ENCODE data around the gene NAT10.

NAT10 gene

DNA sequence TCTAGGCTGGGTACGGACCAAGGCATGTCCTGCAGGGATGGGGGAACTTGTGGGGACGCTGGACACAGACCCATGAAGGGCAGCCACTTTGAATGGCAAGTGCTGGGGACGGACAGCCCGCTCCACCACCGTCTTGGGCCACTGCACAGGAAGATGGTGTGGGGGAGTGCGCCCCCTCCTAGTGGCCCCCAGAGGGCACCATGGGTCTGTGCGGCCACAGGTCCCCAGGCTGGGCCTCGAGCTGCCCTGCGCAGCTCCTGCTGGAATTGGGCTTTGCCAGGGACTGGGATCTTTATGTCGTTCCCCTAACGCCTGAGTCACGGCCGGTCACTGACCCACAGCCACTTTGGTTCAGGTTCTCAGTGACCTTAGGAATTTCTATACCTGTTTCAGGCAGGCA is 44.4 kb downstream of the NAT10 start:
- DNase-seq (ENCODE audit: low read depth) = peak; percentile 6

DNA sequence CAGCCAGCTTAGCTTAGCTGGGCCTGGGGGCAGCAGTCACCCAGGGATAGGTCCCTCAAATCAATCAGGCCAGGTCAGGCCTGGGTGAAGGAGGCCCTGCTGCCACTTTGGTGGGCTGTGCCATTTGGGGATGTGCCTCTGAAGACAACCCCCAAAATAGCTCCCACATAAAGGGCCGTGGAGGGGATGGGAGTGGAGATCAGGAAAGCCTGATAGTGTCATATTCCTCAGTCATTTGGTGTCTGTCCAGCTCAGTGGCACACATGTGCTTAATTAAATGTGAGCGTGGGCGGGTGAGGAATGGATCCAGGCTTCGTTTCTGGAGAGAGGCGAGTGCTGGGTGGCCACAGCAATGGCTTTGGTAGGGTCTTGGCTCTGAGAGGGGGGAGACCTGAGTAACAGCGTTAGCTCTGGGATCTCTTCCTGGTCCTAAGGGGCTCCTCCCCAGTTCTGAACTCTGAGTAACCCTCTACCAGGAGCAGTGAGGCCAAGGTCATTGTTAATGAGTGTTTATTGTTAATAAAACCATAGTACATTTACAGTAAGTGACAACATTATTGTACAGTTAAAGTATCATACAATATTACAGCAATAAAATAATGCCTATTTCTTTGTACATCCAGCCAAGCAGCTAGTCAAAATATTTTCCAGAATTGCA is 45.2 kb downstream of the NAT10 start:
- DNase-seq (ENCODE audit: low read depth) = no peak

DNA sequence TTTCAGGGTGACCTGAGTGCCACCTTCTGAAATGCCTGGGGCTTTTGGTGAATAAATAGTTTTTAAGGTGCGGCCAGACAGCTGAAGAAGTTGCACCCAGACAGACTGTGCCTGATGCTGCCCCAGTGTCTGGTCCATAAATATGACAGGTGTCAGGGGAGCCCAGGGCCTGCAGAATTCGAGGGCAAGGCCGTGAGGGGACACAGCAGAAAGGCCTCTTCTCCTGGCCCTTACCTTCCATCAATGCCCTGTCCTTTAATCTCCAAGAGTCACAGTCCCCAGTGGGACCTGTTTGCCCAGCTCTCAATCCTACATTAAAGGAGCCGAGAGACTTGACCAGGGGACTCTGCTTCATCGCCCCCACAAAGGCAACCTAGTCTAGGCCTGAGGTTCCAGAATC is 45.7 kb downstream of the NAT10 start:
- DNase-seq (ENCODE audit: low read depth) = no peak

DNA sequence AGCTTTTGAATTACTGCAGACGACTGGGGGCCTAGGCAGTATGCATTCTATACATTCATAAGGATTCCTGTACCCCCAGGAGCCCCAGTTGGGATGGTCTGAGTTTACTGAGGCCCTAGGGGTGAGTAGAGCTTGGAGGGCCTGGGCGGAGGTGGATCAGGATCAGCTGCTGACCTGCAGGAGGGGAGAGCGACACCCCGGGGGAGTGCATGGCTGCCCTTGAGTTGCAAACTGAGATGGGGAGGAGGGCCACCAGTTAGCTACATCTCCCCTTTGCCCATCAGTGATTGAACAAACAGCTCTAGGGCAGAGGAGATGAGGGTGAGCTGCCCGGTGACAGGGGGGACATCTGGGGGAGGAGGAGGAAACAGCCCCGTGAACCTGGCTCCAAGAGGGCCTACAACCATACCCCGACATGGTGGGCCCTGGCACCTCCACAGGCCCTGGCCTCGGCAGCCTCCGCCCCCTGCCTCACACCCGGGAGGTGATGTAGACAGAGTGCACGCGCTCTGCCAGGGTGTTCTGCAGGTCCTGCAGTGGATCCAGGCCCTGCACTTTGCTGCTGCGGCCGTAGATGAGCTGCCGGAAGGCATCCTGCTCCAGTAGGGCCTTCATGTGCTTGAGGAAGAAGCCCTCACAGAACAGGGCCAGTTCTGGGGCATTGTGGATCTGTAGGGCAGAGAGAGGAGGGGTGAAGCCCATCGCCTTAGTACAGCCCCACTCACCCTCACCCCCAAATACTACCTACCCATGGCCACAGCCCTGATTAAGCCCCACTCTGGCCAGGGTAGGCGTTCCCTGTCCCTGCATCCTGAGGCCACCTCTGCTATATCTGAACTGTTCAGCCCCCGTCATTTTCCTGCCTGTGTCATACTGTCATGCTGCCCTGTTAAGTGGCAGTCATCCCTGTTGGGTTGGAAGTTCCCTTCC is 46.8 kb downstream of the NAT10 start:
- no peak for DNase-seq (ENCODE audit: low read depth)

DNA sequence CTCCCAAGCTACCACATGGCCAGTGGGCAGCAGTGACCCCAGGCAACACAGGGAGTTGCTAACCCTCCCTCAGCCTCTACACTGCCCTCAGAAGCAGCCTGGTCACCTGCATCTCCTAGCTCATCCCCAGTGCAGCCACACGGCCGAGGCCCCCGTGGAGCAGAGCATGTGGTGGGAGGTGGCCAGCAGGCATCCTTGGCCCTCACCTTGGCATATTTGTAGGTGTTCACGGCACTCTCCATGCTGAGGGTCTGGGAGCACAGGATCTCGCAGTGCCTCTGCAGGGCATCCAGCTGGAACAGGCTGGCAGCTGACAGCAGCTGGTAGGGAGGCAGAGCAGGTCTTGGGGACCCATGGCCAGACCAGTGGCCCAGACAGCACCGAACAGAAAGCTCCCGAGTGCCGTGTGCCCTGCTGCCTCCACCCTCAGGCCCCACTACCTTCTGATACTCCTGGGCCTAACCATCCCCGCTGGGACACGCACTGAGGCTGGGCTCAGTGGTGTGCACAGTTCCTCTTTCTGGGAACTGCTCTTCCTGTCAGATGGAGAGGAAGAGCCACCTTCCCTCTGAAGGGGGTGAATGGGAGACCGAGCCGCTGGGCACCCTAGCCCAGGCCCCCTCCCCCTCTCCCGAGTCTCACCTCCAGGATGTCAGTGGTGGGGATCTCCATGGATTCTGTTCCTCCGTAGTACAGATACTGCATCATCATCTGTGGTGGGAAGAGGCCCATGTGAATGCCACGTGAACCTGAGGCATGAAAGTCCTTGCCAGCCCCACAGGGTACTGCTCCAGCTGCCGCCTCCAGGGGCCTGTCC is 48.8 kb downstream of the NAT10 start:
- no peak for DNase-seq (ENCODE audit: low read depth)

DNA sequence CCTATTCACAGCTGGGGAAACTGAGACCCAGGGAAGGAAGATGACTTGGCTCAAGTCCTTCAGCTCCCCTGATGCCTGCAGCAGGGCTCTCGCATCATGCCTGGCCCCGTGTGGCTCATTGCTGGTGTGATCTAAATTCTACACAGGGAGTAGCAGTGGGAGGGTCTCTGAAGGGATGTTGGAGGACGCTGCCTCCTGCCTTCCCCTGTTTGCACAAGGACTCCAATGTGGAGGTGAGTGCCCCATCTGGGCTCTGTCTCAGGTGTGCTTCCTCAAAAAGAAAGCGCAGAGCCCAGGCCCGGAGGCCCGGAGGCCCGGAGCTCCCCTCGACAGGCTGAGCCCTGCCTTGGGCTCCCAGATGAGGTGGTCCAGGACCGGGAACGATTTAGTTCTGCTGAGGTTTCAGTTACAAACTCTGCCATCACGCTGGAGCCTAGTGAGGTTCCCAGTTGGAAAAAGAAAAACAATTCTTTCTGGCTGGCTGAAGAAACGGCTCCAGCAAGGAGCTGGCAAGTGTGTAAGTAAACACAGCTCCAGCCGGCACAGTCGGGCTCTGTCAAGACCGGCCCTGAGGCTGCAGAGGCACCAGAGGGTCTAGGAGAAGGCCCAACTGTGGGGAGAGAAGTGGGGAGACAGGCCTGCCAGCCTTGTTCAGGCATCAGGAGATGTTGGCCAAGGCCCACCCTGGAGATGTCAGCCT is 49.8 kb downstream of the NAT10 start:
- no peak for DNase-seq (ENCODE audit: low read depth)

DNA sequence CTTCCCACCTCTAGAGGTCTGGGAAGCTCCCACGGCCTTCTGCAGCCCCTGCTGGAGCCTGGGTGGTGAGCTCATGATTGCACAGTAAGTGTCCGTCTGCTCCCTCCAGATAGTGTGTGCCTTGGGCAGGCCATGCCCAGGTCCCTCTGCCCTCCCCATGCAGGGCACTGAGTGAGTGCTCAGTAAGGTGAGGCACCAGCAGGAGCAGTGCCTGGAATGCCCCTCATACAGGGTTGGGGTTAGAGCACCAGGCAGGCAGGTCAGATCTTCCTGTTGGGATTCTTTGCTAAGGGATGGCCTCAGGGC is 50.3 kb downstream of the NAT10 start:
- no peak for DNase-seq (ENCODE audit: low read depth)

DNA sequence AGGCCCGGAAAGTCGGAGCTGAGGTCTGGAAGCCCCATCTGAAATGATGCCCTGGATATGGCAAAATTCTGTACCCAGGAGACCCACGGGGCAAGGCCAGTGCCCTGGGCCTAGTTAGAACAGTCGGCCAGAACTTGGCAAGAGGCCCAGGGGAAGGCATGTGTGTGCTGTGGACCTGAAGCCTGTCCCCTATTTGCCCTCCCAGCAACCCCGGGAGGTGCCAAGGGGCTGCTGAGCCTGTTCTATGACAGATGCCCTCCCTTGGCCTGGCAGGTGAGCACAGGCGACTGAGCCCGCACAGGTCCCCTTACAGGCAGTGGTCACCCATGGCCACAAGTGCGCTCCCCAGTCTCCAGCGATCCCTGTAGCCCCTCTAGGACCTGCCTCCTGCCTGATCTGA is 51.7 kb downstream of the NAT10 start:
- no peak for DNase-seq (ENCODE audit: low read depth)

DNA sequence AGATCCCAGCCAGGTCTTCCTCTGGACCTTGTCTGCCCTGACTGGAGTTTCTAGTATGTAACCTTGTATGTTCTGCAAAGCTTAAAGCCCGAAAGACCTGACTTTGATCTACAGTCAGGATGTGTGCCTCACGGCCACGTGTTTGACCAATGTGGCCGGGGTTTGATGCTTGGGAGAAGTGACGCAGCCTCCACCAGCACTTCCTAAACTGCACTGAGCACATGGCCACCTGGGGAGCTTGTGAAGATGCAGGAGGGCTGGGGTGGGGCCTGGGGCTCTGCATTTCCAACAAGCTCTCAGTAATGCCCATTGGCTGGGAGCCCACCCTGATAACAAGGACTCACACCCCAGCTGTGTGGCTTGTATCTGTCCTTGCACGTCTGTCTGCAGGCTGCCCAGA is 53.2 kb downstream of the NAT10 start:
- no peak for DNase-seq (ENCODE audit: low read depth)

DNA sequence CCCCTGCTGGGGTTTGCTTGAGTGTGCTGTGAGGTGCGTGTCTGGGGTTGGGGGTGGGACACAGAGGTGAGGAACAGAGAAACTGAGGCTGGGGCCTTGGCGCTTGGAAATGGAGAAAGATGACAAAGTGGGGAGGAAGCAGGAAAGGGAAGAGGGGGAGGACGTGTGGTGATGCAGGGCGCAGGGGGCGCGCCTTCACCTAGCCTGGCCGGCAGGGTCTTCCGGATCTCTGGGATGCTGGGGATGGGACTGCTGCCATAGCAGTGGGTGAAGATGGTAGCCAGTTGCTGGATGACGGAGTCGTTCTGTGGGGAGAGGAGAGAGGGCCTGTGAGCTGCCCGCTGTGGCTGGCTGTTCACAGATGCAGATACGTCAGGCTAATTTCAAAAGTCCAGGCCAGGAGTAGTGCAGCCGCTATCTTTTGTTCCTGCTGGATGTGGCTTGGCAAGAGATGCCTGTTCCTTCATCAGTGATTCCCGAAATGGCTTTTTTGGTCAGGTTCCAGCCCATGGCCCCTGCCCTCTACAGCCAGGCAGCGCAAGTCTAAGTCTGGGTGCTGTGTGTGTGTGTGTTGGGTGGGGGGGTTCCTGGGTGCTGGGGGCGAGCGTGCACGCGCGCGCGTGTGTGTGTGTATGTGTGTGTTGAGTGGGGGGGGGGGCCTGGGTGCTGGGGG is 54.8 kb downstream of the NAT10 start:
- no peak for DNase-seq (ENCODE audit: low read depth)

DNA sequence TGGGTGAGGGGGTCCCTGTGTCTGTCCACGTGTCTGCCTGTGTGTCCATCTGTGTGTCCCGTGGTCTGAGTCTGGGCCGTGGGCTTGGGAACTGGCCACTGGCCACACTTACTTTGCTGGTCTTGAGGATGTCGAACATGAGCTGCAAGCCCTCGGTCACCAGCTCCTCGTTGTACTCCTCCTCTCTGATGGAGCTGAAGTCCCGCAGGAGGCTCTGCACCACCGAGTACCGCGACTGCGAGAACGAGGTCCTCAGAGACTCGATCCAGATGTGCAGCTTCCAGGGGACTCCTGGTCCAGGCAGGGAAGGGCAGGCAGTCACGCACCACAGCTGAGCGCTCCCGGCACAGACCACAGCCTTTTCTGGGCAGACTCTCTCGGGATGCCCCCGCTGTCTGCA is 55.4 kb downstream of the NAT10 start:
- no peak for DNase-seq (ENCODE audit: low read depth)

DNA sequence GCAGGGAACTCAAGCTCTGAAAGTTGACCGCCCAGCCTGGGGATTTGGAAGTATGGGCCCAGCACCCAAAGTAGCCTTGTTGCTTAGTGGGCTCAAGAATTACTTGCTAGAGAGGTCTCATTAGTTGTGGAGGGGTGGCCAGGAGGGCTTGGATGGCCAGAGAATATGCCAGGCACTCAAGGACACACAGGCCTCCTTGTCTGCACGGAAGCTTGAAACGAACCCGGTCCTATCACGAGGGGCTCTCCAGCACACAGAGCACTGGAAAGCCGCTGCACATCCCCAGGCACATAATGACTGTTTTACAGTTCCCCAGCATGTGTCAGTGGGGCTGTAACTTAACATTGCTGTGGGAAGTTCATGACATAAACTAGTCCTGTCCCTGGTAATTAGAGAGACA is 55.9 kb downstream of the NAT10 start:
- no peak for DNase-seq (ENCODE audit: low read depth)

DNA sequence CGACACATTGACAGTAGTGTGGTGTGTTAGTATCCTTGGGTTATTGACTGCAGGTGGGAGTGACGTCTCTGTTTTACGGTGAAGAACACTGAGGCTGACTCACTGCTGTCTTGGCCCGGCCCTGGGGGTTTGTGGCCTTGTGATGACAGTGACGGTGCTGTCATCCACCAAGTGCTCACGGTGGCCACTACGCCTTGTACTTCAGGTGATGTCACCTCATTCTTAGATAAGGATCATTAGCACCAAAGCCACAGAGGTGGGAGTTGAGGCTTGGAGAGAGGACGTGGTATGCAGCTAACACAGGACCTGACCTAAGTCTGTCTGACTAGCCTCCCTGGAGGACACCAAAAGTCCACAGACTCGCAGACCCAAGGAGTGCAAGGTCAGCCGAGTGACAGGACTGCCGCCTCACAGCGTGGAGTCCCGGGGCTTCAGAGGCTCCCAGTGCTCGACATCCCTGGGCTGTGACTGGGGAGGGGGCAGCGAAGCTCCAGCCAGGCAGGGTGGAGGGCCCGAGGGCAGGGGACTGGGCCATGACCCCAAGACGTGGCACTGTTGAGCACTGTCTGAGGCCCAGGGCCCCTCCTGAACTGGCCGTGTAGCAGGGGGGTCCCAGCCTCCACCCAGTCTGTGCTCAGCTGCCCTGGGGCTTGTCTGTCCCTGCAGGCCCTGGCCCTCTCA is 56.5 kb downstream of the NAT10 start:
- no peak for DNase-seq (ENCODE audit: low read depth)

DNA sequence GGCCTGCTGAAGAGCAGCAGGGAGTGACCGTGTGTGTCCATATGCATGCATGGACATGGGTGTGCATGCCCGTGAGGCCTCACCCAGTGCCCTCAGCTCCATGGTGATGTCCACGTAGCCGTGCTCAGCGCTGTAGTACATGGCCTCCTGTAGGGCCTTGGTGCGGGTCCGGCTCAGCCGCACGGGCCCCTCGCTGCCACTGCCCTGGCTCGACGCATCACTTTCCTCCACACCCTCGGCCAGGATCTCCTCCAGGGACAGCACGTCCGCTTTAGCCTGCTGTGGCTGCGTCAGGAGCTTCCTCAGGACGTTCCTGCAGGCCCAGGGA is 57.0 kb downstream of the NAT10 start:
- no peak for DNase-seq (ENCODE audit: low read depth)

DNA sequence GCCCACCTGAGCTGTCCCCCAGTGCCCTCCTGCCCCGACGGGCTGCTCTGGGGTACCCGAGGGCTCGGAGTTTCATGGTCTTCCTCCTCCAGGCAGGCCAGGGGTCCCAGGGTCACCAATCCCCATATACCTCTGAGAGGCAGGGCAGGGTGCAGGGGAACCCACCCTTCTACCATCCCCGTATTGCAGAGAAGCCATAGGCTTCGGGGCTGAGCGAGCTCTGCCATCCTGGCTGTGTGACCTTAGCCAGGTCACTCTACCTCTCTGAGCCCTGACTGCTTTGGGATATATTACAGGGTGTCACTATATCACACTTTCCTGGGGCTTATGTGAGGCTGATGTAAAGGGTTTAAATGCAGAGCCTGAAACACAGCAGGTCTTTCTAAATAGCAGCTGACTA is 57.4 kb downstream of the NAT10 start:
- DNase-seq (ENCODE audit: low read depth) = no peak

DNA sequence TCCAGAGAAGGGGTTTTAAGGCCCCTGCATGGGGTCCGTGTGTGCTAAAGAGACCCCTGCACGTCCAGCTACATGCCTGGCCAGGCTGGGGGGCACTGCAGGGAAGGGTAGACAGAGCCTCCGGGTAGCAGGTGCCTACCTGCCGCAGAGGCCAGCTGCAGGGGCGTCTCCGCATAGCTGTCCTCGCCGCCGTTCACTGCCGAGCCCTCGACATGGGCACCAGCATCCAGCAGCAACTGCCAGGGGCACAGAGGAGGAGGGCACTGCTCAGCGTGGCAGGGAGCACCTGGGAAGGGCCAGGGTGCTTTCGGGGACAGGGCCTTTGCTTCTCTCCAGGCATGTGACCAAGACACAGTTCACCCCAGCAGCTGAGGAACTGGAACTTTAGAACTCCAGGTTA is 59.7 kb downstream of the NAT10 start:
- DNase-seq (ENCODE audit: low read depth) = no peak

DNA sequence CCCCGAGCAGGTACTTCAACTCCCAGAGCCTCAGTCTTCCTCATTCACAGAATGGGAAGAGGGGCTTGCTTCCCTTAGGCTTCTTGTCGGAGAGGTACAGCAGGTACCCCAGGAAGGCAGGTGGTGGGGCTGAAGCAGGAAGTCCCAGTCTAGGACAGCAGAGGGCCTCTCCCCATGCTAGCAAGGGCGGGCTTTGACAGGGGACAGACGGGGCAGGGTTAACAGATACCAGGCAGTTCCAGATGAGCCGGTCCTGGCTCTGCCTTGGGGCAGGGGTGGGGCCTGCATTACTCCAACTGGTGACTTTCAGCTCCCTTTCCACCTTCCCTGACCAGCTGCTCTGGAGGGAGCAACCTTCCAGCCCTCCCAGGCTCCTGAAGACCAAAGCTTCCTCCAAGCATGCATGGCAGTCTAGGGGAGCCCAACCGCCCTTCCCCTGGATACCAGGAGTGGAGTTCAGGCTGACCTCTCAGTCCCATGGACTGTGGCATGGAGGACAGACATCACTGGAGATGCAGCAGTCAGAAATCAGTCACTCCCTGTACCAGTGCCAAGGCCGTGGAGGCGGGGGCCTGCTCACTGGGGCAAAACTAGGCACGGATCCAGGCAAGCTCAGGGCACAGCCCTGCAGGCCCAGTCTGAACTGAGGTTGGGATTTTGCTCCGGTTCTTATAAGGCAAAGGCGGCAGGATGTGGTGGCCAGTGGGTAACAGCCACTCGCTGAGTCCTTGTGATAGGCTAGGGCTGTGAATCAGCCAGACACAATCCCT is 60.5 kb downstream of the NAT10 start:
- DNase-seq (ENCODE audit: low read depth) = no peak

DNA sequence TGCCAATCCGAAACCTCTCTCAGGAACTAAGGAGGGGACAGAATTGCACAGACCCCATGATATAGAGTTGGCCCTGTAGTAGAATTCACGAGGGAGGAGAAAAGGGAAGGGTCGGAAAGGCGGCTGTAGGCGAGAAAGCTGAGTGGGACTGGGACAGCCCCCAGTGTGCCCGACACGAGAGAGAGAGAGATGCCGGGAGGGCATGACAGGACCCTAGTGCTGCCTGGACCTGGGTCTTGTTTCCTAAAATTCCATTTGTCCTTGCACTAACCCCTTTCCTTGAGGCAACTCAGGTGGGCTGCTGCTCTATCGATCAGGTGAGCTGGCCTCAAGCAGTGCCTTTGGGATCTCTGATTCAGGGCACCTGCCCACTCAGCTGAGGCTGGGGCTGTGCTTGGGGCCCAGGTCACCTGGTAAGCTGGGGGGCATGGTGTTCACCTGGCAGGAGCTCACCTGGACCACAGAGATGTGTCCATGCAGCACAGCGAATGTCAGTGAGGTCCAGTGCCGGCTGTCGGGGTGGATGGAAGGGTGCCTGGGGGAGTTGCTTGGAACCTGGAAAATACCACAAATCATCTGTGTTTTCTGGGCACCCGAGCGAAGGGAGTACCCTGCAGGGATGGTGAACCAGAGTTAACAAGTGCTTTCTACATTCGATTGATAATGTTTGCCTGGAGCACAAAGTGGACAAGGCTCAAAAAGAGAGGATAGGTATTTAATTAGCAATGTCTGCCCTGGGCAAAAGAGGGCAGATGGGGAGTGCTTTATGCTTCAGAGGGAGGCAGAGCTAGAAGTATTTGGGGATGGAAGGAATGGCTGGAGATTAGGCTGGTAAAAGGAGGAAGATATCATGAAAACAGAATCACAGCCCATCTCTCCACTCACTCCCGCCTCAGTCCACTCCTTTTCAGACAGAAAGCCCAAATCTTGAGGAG is 61.6 kb downstream of the NAT10 start:
- no peak for DNase-seq (ENCODE audit: low read depth)

DNA sequence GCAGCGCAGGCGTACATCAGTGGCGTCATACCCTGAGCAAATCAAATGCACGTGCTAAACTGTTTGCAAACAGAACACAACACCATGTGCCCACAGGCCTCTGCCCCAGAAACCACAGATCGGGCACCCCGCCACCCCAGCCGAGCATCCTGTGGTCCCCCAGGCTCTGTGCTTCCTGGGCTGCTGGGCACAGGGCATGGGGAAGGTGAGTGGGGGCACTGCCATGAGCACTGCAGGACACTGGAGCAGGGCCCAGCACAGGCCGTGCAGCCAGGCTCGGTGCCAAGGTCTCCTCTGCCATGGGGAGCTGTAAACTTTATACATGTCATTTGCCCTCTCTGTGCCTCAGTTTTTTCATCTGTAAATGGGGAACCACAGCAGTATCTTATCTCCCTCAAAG is 62.5 kb downstream of the NAT10 start:
- peak; percentile 22 for DNase-seq (ENCODE audit: low read depth)
